PC-3 (cell line): ENCODE data around the gene GALK2. TPM values are rescaled to one million over a fixed set of nuclear protein-coding genes. Genes with fewer than 3 reads are reported as not detected.
"Not testable (repeated sequence)": the region's sequence is repeated elsewhere in the genome, so short reads cannot be mapped to it uniquely, and the experiment has no call there.

Source experiments
- ATAC-seq: fragments of 200-7000 bp; cut with Tn5 transposase; 2 replicates; pipeline ENCODE4 v1.9.1; 2020; ENCODE audit warnings: mild to moderate bottlenecking, moderate library complexity
- BruUV-seq: library from RNA; stranded (reverse); fragments of 400-500 nt; replicated peaks from 2 replicates; lab custom pipeline; 2021; lab: Mats Ljungman, UMichigan
- CTCF ChIA-PET: fragments of 300-600 bp; sonication (Branson Sonifier 250); formaldehyde crosslinking; loops from one replicate; lab custom pipeline; 2022; ENCODE audit warnings: antibody characterized with exemption; lab: Charles Lee
- POLR2A ChIA-PET: fragments of 300-600 bp; sonication (Branson Sonifier 250); formaldehyde crosslinking; loops from one replicate; lab custom pipeline; 2022; ENCODE audit warnings: antibody characterized with exemption; ENCODE audit not compliant: unreplicated experiment; lab: Charles Lee
- DNase-seq: peaks from one replicate; pipeline ENCODE4 v3.0.0-alpha.2; 2015
- H2AFZ ChIP-seq: fragments of 300-600 bp; sonication (generic); 2 replicates; pipeline ENCODE4 v1.6.0; 2016; ENCODE audit warnings: antibody characterized with exemption, low read length
- H3F3A ChIP-seq: fragments of 300-600 bp; sonication (generic); one replicate; pipeline ENCODE4 v1.6.0; 2017; ENCODE audit warnings: antibody characterized with exemption, low read length, control low read depth, mild to moderate bottlenecking; ENCODE audit not compliant: unreplicated experiment
- H3K27ac ChIP-seq: fragments of 300-600 bp; sonication (generic); 2 replicates; pipeline ENCODE4 v1.5.1; 2016; ENCODE audit warnings: mild to moderate bottlenecking, low read length
- H3K27me3 ChIP-seq: fragments of 300-600 bp; sonication (generic); 2 replicates; pipeline ENCODE4 v1.6.1; 2016; ENCODE audit warnings: low read length, mixed read lengths
- H3K36me3 ChIP-seq: fragments of 300-600 bp; sonication (generic); 2 replicates; pipeline ENCODE4 v1.6.1; 2016; ENCODE audit warnings: low read depth, mixed run types, low read length, mixed read lengths
- H3K4me1 ChIP-seq: fragments of 300-600 bp; sonication (generic); 2 replicates; pipeline ENCODE4 v1.5.1; 2016; ENCODE audit warnings: low read length; ENCODE audit not compliant: insufficient read depth
- H3K4me2 ChIP-seq: fragments of 300-600 bp; sonication (generic); 2 replicates; pipeline ENCODE4 v1.6.0; 2016; ENCODE audit warnings: low read length
- H3K4me3 ChIP-seq: fragments of 300-600 bp; sonication (generic); 2 replicates; pipeline ENCODE4 v1.5.1; 2016; ENCODE audit warnings: mild to moderate bottlenecking, low read length, mixed read lengths
- H3K79me2 ChIP-seq: fragments of 300-600 bp; sonication (generic); 2 replicates; pipeline ENCODE4 v1.6.1; 2017; ENCODE audit warnings: low read length, mixed read lengths
- H3K9ac ChIP-seq: fragments of 300-600 bp; sonication (generic); 2 replicates; pipeline ENCODE4 v1.6.0; 2016; ENCODE audit warnings: mild to moderate bottlenecking, low read length
- H3K9me2 ChIP-seq: fragments of 300-600 bp; sonication (generic); replicated peaks from 2 replicates; pipeline ENCODE4 v1.6.1; 2016; ENCODE audit warnings: mixed run types, low read length, mixed read lengths
- H3K9me3 ChIP-seq: fragments of 300-600 bp; sonication (generic); 2 replicates; pipeline ENCODE4 v1.6.1; 2016; ENCODE audit warnings: low read length, mixed read lengths
- H4K20me1 ChIP-seq: fragments of 300-600 bp; sonication (generic); 2 replicates; pipeline ENCODE4 v1.6.1; 2016; ENCODE audit warnings: low read length, mixed read lengths
- EZH2 ChIP-seq: fragments of 300-600 bp; sonication (generic); IDR thresholded peaks from one replicate; pipeline ENCODE4 v1.6.1; 2017; ENCODE audit warnings: antibody characterized with exemption, mild to moderate bottlenecking, low read length; ENCODE audit not compliant: unreplicated experiment
- EZH2phosphoT487 ChIP-seq: fragments of 300-600 bp; sonication (generic); IDR thresholded peaks from 2 replicates; pipeline ENCODE4 v1.6.1; 2018; ENCODE audit warnings: mild to moderate bottlenecking, antibody characterized with exemption, low read length, borderline replicate concordance
- intact Hi-C: fragments of 100-400 bp; cut with micrococcal nuclease; formaldehyde crosslinking; loops from 2 replicates; pipeline ENCODE4 v1.9.0; 2023
- total RNA-seq: library from RNA; depleted of rRNA; stranded (reverse); fragments of >200 nt; gene quantifications from 2 replicates; pipeline ENCODE4 v1.2.3, GENCODE V29; 2014
- TF ChIP-seq, protein P1 (sequence below): fragments of 300-600 bp; sonication (generic); conservative IDR thresholded peaks from 2 replicates; pipeline ENCODE4 v1.5.1; 2017; ENCODE audit warnings: antibody characterized with exemption, low read depth, mild to moderate bottlenecking, low read length

Gene GALK2
- total RNA-seq, 1 experiment from 2014 or later = 27.2 TPM

GRCh38 chr15:49343546-49343945, 173.5 kb downstream of the GALK2 start:
- CTCF ChIA-PET = no interaction called here
- Histone ChIP-seq H3K27ac (no peak overlapping the region), H3K79me2 (no peaks in the 10 kb centered on the region), H3K9me3 (no peaks in the 10 kb centered on the region), H3K4me1 (no peaks in the 10 kb centered on the region), H2AFZ (no peak overlapping the region), H3F3A (no peaks in the 10 kb centered on the region), H3K9me2 (no peaks in the 10 kb centered on the region), H3K27me3 (no peaks in the 10 kb centered on the region), H3K4me2 (no peak overlapping the region), H3K36me3 (no peaks in the 10 kb centered on the region), H3K9ac (no peak overlapping the region), H4K20me1 (no peaks in the 10 kb centered on the region), H3K4me3 (no peak overlapping the region)
- DNase-seq (no peak), ATAC-seq (no peak)
- no TSS peak for BruUV-seq
- intact Hi-C loops = no loop called here
- TF ChIP-seq EZH2phosphoT487 (no peak), EZH2 (no peak)
- TF ChIP-seq, protein P1, sequence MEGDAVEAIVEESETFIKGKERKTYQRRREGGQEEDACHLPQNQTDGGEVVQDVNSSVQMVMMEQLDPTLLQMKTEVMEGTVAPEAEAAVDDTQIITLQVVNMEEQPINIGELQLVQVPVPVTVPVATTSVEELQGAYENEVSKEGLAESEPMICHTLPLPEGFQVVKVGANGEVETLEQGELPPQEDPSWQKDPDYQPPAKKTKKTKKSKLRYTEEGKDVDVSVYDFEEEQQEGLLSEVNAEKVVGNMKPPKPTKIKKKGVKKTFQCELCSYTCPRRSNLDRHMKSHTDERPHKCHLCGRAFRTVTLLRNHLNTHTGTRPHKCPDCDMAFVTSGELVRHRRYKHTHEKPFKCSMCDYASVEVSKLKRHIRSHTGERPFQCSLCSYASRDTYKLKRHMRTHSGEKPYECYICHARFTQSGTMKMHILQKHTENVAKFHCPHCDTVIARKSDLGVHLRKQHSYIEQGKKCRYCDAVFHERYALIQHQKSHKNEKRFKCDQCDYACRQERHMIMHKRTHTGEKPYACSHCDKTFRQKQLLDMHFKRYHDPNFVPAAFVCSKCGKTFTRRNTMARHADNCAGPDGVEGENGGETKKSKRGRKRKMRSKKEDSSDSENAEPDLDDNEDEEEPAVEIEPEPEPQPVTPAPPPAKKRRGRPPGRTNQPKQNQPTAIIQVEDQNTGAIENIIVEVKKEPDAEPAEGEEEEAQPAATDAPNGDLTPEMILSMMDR = no peak
- POLR2A ChIA-PET = no interaction called here

GRCh38 chr15:49354439-49354838, 184.4 kb downstream of the GALK2 start:
- H3K9me3 ChIP-seq, H4K20me1 ChIP-seq, DNase-seq, H3K36me3 ChIP-seq, H3K9ac ChIP-seq, intact Hi-C loops, H3K4me2 ChIP-seq, H3K4me1 ChIP-seq, BruUV-seq, H2AFZ ChIP-seq, H3K79me2 ChIP-seq, H3F3A ChIP-seq, H3K9me2 ChIP-seq, POLR2A ChIA-PET, H3K27ac ChIP-seq, H3K4me3 ChIP-seq, ATAC-seq, CTCF ChIA-PET, H3K27me3 ChIP-seq: not testable (repeated sequence)

DNA sequence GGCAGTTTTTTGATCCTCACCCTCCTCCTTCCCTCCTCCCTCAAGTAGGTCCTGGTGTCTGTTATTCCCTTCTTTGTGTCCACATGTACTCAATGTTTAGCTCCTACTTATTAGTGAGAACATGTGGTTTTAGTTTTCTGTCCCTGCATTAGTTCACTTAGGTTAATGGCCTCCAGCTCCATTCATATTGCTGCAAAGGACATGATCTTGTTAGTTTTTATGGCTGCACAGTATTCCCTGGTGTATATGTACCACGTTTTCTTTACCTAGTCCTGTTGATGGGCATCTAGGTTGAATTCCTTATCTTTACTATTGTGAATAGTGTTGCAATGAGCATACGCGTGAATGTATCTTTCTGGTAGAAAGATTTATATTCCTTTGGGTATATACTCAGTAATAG, 191.3 kb downstream of the GALK2 start:
- Histone ChIP-seq H2AFZ (no peak overlapping the region), H3K27ac (no peak overlapping the region), H4K20me1 (no peaks in the 10 kb centered on the region), H3K9me3 (no peaks in the 10 kb centered on the region), H3K4me3 (no peak overlapping the region), H3K9ac (no peak overlapping the region), H3K27me3 (no peaks in the 10 kb centered on the region), H3K4me1 (no peaks in the 10 kb centered on the region), H3K79me2 (no peaks in the 10 kb centered on the region), H3F3A (no peaks in the 10 kb centered on the region), H3K4me2 (no peak overlapping the region), H3K36me3 (no peaks in the 10 kb centered on the region), H3K9me2 (no peaks in the 10 kb centered on the region)
- TF ChIP-seq EZH2phosphoT487 = no peak
- no peak for TF ChIP-seq EZH2
- TF ChIP-seq, protein P1 = no peak
- POLR2A ChIA-PET = no interaction called here
- DNase-seq (no peak), ATAC-seq (no peak)
- no TSS peak for BruUV-seq
- intact Hi-C loops = no loop called here
- CTCF ChIA-PET = no interaction called here
